WERI-Rb-1 (cell line): ENCODE data around the gene U2SURP.

ENCODE experiments used
- DNase-seq: peaks from one replicate; pipeline ENCODE4 v3.0.0-alpha.2; 2020
- H3K27ac ChIP-seq: fragments of 250-450 bp; sonication (Bioruptor Pico); 2 replicates; pipeline ENCODE4 v1.5.1; 2020; ENCODE audit warnings: mild to moderate bottlenecking, moderate library complexity
- H3K27me3 ChIP-seq: fragments of 250-450 bp; sonication (Bioruptor Pico); 2 replicates; pipeline ENCODE4 v1.5.1; 2021; ENCODE audit warnings: mild to moderate bottlenecking, low read depth, moderate library complexity; ENCODE audit not compliant: insufficient read depth, severe bottlenecking
- H3K36me3 ChIP-seq: fragments of 250-450 bp; sonication (Bioruptor Pico); 2 replicates; pipeline ENCODE4 v1.5.1; 2020; ENCODE audit warnings: mild to moderate bottlenecking, moderate library complexity
- H3K4me3 ChIP-seq: 2 replicates; pipeline ENCODE4 v1.5.1; 2011; ENCODE audit warnings: low read depth, mild to moderate bottlenecking, control low read depth, low read length
- H3K9me3 ChIP-seq: fragments of 250-450 bp; sonication (Bioruptor Pico); 2 replicates; pipeline ENCODE4 v1.5.1; 2021; ENCODE audit warnings: mild to moderate bottlenecking, moderate library complexity; ENCODE audit not compliant: severe bottlenecking
- TF ChIP-seq, protein P1 (sequence below): IDR thresholded peaks from 2 replicates; pipeline ENCODE4 v1.5.1; 2011; ENCODE audit warnings: low read depth, mild to moderate bottlenecking, control low read depth, inconsistent platforms, low read length

Gene U2SURP

DNA sequence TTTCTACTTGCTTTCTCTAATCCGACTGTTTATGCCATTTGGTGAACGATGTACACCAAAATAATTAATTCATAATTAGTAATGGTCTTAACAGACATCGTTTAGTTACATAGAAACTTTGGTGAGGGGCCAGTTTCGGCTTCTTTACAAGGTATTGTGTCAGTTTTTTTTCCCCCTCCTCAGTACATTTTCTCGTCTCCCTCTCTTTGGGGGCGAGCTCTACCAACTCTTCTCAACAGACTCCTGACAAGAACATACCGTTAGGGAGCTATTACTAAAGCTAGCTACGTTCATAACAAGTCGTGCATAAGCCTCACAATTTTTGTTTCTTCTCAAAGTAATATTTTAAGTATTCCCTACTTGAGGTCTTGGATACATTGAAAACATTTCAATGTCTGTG lies 1.4 kb downstream of the U2SURP start:
- TF ChIP-seq, protein P1, sequence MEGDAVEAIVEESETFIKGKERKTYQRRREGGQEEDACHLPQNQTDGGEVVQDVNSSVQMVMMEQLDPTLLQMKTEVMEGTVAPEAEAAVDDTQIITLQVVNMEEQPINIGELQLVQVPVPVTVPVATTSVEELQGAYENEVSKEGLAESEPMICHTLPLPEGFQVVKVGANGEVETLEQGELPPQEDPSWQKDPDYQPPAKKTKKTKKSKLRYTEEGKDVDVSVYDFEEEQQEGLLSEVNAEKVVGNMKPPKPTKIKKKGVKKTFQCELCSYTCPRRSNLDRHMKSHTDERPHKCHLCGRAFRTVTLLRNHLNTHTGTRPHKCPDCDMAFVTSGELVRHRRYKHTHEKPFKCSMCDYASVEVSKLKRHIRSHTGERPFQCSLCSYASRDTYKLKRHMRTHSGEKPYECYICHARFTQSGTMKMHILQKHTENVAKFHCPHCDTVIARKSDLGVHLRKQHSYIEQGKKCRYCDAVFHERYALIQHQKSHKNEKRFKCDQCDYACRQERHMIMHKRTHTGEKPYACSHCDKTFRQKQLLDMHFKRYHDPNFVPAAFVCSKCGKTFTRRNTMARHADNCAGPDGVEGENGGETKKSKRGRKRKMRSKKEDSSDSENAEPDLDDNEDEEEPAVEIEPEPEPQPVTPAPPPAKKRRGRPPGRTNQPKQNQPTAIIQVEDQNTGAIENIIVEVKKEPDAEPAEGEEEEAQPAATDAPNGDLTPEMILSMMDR: no peak
- DNase-seq: no peak
- Histone ChIP-seq H3K27me3 (no peaks in the 10 kb centered on the region), H3K27ac (peak overlapping the region; percentile 96), H3K9me3 (no peaks in the 10 kb centered on the region), H3K4me3 (peak overlapping the region; percentile 58), H3K36me3 (peaks cover 3% of the 10 kb centered on the region)

DNA sequence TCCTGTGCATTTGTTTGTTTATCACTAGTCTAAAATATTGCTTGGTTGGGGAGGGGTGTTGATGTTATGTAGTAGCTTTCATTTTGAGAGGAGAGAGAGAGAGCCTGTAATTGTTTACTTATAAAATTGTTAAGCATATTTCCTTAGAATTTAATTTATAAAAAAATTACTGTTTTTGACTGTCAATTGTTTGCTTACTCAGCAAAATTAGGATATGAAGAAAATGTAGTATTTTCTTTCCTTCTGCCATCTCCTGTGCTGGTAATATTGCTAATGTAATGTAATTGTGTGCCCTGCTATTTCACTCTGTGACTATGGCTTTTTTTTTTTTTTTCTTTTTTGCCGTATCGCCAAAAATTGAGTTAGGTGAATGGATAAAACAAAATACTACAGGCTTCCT lies 3.5 kb downstream of the U2SURP start:
- DNase-seq: no peak
- Histone ChIP-seq H3K36me3 (peaks cover 3% of the 10 kb centered on the region), H3K4me3 (no peak overlapping the region), H3K27ac (no peak overlapping the region), H3K27me3 (no peaks in the 10 kb centered on the region), H3K9me3 (no peaks in the 10 kb centered on the region)
- TF ChIP-seq, protein P1: no peak

DNA sequence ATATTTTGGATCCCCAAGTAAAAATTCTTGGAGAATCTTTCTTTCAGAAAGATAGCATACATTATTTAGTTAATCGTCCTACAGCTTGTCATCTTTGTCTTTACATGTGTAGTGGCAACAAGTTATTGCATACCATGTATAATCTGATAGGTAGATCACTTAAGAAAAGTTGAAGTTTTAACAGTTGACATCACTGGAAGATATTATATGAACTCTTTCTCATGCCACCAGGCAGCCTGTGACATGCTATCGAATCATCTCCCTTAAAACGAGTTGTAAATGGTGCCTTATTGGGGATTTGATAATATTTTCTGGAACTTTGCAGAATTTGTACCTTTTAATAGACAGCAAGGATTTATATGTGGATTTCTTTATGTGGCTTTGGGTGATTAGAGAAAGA lies 8.7 kb downstream of the U2SURP start:
- Histone ChIP-seq H3K9me3 (no peaks in the 10 kb centered on the region), H3K27me3 (no peaks in the 10 kb centered on the region), H3K36me3 (peaks cover 24% of the 10 kb centered on the region), H3K27ac (no peak overlapping the region), H3K4me3 (no peak overlapping the region)
- DNase-seq: no peak
- TF ChIP-seq, protein P1: no peak

DNA sequence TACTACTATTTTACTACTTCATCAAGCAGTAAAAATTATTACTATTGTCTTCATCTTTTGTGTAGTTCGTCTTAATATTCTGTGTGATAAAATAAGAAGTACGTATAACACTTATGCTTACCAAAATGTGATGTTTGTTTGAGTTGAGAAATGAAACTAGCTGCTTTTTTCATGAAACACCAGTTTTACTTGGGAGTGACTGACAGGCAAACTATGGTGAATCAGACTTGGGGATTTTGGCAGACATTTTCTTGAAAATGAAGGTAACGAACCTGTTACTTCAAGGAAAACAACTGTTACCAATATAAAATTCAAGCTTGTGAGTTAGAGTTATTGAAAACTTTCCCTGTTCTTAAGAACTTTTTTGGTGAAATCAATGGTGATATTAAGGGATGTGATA lies 10.3 kb downstream of the U2SURP start:
- DNase-seq: no peak
- H3K4me3 ChIP-seq: no peak overlapping the region
- no peaks in the 10 kb centered on the region for H3K9me3 ChIP-seq
- H3K36me3 ChIP-seq: peaks cover 41% of the 10 kb centered on the region
- TF ChIP-seq, protein P1: no peak
- no peak overlapping the region for H3K27ac ChIP-seq
- H3K27me3 ChIP-seq: no peaks in the 10 kb centered on the region

DNA sequence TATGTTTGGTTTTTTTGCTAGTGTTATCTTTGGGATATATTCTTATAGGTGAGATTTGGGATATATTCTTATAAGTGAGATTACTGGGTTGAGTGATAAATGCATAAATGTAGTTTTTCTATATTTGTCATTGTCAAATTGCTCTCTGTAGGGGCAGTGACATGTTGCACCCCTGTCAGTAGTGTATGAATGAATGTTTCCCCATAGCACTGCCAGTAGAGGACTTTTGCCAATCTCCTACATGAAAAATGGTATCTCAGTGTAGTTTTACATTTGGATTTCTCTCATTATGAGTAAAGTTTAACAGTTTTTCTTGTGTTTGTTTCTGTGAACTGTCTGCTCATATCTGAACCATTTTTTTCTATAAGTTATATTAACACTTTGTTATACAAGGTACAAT lies 13.6 kb downstream of the U2SURP start:
- Histone ChIP-seq H3K4me3 (no peak overlapping the region), H3K27me3 (no peaks in the 10 kb centered on the region), H3K36me3 (peaks cover 71% of the 10 kb centered on the region), H3K9me3 (no peaks in the 10 kb centered on the region), H3K27ac (no peak overlapping the region)
- TF ChIP-seq, protein P1: no peak
- DNase-seq: no peak

DNA sequence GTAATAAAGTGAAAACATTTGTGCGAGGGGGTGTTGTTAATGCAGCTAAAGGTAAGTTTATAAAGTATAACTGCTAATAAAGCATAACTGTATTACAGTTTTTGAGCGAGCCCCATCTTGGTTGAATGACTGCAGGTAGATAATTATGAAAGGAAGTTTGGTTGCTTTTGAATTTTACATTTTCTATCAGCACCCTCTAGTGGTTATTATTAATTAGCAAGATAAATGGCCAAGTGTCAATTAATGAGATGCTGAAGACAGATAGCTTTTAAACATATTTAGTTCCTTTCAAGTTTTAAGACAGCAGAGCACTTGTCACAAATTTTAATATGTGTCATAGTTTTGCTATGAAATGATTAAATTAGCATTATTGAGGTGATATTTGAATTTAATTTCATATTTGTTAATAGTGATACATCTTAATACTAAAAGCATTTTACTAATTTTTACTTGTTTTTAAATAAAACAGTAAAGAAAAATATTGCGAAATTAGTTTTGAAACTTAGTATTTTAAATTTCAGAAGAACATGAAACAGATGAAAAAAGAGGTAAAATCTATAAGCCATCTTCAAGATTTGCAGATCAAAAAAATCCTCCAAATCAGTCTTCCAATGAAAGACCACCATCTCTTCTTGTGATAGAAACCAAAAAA lies 15.1 kb downstream of the U2SURP start:
- peaks cover 82% of the 10 kb centered on the region for H3K36me3 ChIP-seq
- no peak overlapping the region for H3K27ac ChIP-seq
- DNase-seq: no peak
- no peaks in the 10 kb centered on the region for H3K9me3 ChIP-seq
- TF ChIP-seq, protein P1: no peak
- H3K4me3 ChIP-seq: no peak overlapping the region
- no peaks in the 10 kb centered on the region for H3K27me3 ChIP-seq
